Liver (tissue), 3 donors: ENCODE measurements around the gene SDR39U1.
A peak's percentile ranks its signal among the peaks of the same experiment; 100 is the strongest.

Experiments
- ATF3 ChIP-seq: IDR thresholded peaks from 2 replicates; pipeline ENCODE4 v1.6.1; 2016; ENCODE audit warnings: antibody characterized with exemption
- CTCF ChIP-seq: fragments of 150-350 bp; IDR thresholded peaks from 2 replicates; pipeline ENCODE4 v1.5.1; 2017; ENCODE audit warnings: improper control_type of control experiment, low read depth, low read length; ENCODE audit not compliant: missing input control
- EGR1 ChIP-seq, 2 donors: IDR thresholded peaks; 2 replicates each; pipeline ENCODE4 v1.6.1; 2016 to 2018; ENCODE audit warnings: antibody characterized with exemption in 2 of 2, low read depth in 2 of 2
- GABPA ChIP-seq, 2 donors: IDR thresholded peaks in 1 of 2; conservative IDR thresholded peaks in 1 of 2; 2 replicates each; pipeline ENCODE4 v1.6.1; 2016; ENCODE audit warnings: antibody characterized with exemption in 2 of 2, mild to moderate bottlenecking in 1 of 2, moderate library complexity in 1 of 2
- JUND ChIP-seq, 2 donors: IDR thresholded peaks; 2 replicates each; pipeline ENCODE4 v1.6.1; 2016; ENCODE audit warnings: antibody characterized with exemption in 2 of 2
- MAX ChIP-seq: IDR thresholded peaks from 2 replicates; pipeline ENCODE4 v1.6.1; 2016; ENCODE audit warnings: antibody characterized with exemption
- NR2F2 ChIP-seq: IDR thresholded peaks from 2 replicates; pipeline ENCODE4 v1.6.1; 2016; ENCODE audit warnings: antibody characterized with exemption
- RAD21 ChIP-seq, 2 donors: IDR thresholded peaks; 2 replicates each; pipeline ENCODE4 v1.6.1; 2016; ENCODE audit warnings: antibody characterized with exemption in 2 of 2, mild to moderate bottlenecking in 2 of 2
- REST ChIP-seq: IDR thresholded peaks from 2 replicates; pipeline ENCODE4 v1.6.1; 2016; ENCODE audit warnings: antibody characterized with exemption, mild to moderate bottlenecking
- RXRA ChIP-seq, 2 donors: IDR thresholded peaks; 2 replicates each; pipeline ENCODE4 v1.6.1; 2017 to 2018; ENCODE audit warnings: antibody characterized with exemption in 2 of 2, mild to moderate bottlenecking in 1 of 2
- SP1 ChIP-seq: IDR thresholded peaks from 2 replicates; pipeline ENCODE4 v1.6.1; 2018; ENCODE audit warnings: antibody characterized with exemption, mild to moderate bottlenecking
- TAF1 ChIP-seq: conservative IDR thresholded peaks from 2 replicates; pipeline ENCODE4 v1.6.1; 2016; ENCODE audit warnings: antibody characterized with exemption, mild to moderate bottlenecking
- YY1 ChIP-seq: IDR thresholded peaks from 2 replicates; pipeline ENCODE4 v1.6.1; 2016; ENCODE audit warnings: antibody characterized with exemption, mild to moderate bottlenecking
- ZBTB33 ChIP-seq: IDR thresholded peaks from 2 replicates; pipeline ENCODE4 v1.6.1; 2016; ENCODE audit warnings: antibody characterized with exemption
- donor health status: healthy.
- donor health status: healthy.

GRCh38 chr14:24422694-24423601, 19.6 kb downstream of the SDR39U1 start:
- TF ChIP-seq JUND (IDR thresholded peaks at IDR 0.05) (no peak), CTCF (no peak), NR2F2 (no peak), MAX (no peak), REST (no peak), GABPA (IDR thresholded peaks at IDR 0.05 in 1 of 2, conservative IDR thresholded peaks at IDR 0.05 in 1 of 2) (no peak), SP1 (peak; percentile 24), RAD21 (IDR thresholded peaks at IDR 0.05) (no peak), TAF1 (no peak), ZBTB33 (no peak), RXRA (IDR thresholded peaks at IDR 0.05) (peak in 1 of 2 donors; percentile 23), EGR1 (IDR thresholded peaks at IDR 0.05; ENCODE audit: low read depth in 2 of 2) (no peak), ATF3 (no peak), YY1 (no peak)
